Left renal cortex interstitium (tissue), 4 donors: ENCODE results near the gene DAAM1. TPM values are rescaled to one million over a fixed set of nuclear protein-coding genes. Genes with fewer than 3 reads are reported as not detected.

Experiments used
- DNase-seq, 4 donors: peaks; one replicate each; pipeline ENCODE4 v3.0.0-alpha.2; 2013; ENCODE audit warnings: low read depth in 4 of 4, low spot score in 2 of 4, missing footprints in 1 of 4
- polyA plus RNA-seq, 4 donors: library from polyadenylated mRNA; unstranded; fragments of 120-200 nt; gene quantifications; one replicate each; pipeline ENCODE4 v1.2.1, GENCODE V29; 2013; ENCODE audit not compliant: insufficient read length in 4 of 4

Gene DAAM1
- polyA plus RNA-seq, 4 donors: 51.7 to 58.6 (median 56.9) TPM

DNA sequence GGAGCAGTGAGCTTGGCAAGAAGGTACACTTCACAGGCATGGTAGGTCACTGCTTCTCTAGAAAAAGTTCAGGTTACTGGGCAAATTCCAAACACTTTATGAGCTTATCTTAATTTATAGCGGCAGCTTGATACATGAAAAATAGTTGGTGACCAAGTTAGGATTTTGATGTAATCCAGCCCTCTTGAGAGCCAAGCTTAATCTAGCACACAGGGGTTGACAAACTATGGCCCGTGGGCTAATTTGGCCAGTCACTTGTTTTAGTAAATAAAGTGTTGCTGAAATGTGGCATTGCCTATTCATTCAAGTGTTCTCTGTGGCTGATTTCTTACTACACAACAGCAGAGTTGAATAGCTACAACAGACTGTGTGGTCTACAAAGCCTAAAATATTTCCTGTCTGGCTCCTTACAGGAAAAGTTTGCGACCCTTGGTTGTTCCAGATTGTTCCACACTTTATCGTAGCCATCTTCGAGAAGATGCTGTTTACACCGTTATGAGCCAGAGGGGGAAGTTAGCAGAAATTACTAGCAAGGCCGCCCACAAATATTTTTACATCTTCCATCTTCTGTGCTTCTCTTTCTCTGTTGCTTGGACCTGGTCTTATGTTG is 120.9 kb downstream of the DAAM1 start:
- no peak for DNase-seq

DNA sequence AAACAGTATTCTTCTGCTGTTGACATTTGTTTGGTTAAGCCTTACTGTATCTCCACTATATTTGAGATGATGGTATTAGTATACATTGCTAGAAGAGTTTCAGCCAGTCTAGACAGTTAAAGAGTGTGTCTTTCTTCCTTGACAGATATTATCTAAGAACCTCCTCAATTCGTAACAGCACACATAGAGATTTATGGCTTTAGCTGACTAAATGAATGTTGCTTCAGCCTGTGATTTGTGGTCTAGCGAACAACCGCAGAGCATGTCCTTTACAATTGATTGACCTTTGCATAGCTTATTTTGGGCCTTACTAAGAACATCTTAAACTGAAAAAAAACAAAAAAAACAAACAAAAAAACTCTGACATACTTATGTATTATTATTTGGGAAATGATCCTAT is 122.2 kb downstream of the DAAM1 start:
- DNase-seq: no peak

DNA sequence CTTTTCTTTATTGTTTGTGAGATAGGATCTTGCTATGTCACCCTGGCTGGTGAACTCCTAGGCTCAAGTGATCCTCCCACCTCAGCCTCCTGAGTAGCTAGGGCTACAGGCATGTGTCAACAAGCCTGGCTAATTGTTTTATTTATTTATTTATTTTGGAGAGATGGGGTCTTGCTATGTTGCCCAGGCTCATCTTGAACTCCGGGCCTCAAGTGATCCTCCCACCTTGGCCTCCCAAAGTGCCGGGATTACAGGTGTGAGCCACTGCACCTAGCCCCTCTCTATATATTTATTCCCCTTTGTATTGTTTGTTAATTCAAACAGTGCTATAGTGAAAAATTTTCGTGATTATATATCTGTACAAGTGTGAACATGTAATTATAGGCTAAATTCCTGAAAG is 123.3 kb downstream of the DAAM1 start:
- no peak for DNase-seq

DNA sequence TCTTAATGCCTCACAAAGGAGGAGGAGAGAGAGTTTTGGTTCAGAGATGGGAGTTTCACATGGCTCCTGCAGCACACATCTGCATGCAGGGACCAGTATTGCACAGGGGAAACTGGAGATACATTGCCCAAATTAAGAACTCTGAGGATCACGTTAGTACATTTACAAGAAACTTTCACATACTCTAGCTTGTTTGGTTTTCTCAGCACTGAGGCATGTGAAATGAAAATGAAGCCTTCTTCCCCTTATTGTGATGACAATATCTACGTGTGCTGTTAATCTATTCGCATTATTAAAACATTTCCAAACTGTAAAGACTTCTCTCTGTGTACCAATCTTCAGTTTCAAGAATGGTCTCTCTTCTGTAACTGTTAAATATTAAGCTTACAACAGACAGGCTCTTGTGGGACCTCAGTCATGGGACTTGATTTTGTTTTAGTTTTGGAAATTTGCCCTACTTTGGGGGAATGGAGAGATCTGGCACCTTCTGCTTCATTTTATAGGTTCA is 124.7 kb downstream of the DAAM1 start:
- no peak for DNase-seq

DNA sequence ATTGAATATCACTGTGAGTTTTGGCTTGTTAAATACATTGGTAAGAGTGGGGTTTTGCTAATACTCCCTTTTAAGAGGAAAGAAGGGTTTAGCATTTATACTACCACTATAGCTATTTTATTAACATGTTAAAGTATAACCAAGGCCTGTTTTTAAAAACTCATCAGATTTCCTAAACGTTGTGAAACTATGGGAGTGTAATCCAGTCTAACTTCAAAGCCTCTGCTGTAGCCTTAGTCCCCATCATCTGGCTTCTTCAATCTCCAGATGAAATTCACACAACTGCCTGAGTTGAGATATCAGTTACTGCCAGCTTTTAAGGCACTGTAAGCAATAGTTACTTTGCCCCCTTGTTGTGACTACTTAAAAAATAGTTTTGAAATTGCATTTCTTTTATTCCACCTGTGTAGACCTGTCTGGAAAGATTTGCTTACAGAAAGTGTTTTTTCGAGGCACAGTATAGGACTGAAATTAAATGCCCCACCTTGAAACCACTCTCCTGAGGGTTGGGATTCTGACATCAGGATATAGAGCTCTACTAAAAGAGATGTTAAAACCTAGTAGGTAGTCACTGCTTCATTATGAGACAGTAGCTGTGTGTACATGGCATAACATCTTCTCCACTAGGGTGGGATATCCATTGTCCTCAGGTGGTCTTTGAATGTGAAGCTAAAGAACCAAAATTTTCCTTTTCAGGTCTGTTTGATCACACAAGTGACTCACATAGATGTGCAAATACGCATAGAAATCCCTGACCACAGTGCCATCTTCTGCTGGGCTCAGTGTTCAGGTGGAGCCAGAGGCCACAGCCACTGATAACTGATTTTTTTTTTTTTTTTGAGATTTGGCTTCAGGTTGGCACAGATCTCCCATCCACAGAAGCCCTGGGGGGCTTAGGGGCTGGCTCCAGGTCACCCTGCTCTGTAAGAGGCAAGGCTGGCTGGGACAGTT is 125.5 kb downstream of the DAAM1 start:
- DNase-seq: no peak

DNA sequence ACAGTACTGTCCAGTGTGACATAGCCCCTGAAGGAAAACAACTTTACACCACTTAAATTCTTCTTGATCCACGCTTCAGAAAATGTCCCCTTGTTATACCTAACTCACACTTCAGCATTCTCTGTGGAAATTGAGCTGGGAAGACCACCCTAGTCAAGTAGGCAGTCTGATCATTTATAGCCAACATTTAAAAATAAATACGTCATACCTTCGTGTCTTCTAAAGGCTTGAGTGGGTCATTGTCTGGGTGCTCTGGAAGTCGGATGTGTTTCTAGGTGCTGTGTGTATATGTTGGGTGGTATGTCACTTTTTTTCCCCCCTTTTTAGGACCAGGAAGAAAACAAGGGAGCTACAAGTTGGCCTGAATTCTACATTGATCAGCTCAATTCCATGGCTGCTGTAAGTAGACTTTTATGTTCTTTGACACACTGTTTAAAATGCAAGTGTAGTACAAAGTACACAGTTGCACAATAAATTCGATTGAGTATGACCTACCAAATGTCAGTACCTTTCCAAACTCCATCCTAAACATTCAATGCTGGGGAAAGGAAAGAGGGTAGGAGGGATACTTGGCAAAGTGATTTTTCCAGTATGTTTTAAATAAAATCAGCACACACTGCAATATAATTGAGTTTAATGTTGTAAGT is 126.6 kb downstream of the DAAM1 start:
- DNase-seq: no peak

DNA sequence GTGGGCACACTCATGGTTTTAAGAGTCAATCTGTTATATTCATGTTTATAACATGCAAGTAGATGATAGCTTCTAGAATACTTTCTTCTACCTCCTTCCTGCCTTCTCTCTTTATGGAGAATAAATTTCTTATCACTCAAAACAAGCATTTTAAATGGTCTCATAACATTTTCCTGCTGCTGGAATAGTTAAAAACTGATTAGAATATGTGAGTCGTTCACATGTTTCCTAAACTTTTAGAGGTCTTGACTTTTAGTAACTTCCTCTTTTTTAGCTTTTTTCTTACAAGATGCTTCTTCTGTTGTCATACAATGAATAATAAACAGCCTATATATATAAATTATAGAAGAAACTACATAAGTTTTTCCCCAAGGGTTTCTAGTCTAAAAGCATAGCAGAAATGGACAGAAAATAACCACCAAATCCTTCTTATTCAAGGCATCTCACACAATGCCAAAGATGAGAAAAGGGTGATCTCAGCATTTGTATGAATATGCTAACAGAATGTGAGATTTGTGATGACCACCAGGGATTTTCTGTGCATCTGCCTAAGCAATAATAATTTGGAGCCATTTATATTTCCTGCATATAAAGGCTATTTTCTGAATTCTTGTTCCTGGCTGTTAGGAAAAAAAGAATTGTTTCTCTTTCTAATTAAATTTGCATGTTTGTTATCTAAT is 127.8 kb downstream of the DAAM1 start:
- no peak for DNase-seq

DNA sequence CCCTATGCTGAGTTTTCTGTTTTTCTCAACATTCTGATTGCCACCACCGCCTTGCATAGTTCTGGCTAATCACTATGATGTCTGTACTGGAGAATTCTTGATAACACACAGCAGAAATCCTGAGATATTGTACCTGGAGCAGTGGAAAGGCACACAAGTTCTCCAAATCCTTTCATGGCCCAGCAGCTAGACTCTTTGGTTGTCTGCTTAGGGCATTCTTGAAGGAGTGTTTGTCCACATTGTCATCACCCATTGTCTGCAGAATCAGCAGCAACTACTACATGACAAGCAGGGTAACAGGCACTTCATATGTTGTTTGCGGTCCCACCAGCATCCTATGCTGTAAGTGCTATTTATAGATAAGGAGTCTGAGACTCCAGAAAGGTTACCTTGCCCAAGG is 128.9 kb downstream of the DAAM1 start:
- no peak for DNase-seq

DNA sequence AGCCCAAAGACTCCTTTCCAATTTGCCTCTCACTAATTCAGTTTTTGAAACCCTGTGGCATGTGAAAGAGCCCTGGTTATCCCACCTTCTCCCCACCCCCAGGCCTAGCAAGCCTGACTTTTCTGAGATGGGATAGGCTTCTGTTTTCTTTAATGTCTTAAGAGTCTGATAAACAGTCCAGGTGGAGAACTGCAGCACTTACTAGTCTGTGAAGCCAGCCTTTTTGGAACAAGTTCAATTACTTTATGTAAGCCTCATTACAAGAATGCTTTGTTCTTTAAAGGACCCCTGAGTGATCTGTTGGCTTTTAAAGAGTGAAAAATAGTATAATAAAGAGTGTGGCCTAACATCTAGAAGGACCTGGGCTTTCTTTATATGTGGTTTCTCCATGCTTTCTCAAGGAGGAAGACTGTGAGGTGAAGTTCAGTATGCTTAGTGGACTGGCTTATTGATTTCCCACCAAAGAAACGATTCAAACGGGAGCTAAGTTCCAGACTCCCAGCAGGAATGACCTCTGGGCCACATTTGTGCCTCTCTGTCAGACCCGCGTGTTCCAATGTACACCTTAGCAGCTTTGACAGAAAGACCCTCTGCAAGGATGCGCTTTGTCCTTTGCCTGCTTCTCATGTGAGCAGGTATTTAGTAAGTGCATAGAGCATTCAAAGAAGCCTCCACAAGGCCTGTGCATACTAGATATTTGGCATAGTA is 129.5 kb downstream of the DAAM1 start:
- no peak for DNase-seq

DNA sequence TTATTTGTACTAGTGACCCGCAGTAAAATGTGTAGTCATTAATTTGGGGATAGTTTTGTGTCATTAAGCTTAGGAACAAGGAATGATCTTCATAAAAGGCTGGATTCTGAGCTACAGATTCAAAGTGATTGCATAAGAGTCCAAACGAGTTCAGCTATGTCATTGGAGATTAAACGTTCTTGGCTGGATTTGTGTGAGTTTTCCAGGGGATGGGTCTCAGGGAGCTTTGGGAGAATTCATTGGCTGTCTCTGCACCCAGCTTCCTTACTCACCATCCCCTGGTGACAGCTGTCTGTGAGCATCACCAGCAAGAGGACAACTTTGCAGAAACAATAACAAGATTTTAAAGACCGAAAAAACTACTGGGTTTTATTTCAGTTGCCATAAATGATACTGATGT is 130.4 kb downstream of the DAAM1 start:
- no peak for DNase-seq

DNA sequence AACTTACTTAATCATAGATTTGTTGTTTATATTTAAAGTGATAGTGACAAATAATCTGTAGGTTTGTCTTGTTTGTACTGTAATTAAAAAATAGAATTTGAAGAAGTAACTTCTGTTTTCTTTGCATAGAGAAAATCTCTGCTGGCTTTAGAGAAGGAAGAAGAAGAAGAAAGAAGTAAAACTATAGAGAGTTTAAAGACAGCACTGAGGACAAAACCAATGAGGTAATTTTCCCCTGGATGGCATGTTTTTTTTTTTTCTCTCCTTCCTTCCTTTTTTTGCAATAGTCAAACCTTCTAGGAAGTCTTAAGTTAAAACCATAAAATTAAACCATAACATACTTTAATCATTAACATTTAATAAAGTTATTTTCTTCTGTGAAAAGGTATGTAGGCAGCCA is 131.9 kb downstream of the DAAM1 start:
- DNase-seq: no peak

DNA sequence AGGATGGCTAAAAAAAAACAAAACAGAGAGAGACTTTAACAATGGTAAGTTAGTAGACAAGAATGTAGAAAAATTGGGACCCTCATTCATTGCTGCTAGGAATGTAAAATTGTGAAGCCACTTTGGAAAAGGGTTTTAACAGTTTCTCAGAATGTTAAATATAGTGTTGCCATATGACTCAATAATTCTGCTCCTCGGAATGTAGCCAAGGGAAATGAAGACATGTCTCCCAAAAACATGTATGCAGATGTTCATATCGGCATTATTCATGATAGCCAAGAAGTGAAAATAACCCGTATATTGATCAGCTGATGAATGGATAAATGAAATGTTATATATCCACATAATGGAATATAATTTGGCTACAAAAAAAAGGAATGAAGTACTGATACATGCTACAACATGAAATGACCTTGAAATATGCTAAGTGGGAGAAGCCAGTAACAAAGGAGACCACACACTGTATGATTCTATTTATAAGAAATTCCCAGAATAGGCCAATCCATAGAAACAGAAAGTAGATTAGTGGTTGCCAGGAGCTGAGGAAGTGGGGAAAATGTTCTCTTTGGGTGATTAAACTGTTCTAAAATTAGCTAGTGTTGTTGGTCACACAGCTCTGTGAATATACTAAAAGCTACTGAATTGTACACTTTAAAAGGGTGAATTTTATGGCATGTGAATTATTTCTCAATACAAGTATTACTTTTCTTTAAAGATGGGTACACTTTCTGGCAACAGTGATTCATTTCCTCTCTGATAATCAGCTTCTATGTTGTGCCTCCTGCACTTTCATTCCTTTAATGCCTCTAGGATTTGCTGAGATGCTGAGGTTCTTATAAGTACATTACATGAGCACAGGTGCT is 132.5 kb downstream of the DAAM1 start:
- DNase-seq: no peak

DNA sequence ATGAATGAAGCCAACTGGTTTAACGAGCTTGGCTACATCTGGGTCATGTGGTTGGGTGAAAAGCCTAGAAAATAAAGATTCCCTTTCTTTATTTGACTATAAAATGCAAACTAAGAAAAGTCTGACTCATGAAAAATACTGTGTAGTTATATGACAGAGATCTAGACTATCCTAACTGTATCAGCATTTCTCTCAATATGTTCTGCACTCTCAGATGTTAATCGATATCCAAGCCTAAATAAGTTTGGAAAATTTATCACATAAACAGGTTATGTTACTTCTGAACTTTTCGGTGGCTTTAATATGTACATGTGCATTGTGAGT is 133.1 kb downstream of the DAAM1 start:
- no peak for DNase-seq

DNA sequence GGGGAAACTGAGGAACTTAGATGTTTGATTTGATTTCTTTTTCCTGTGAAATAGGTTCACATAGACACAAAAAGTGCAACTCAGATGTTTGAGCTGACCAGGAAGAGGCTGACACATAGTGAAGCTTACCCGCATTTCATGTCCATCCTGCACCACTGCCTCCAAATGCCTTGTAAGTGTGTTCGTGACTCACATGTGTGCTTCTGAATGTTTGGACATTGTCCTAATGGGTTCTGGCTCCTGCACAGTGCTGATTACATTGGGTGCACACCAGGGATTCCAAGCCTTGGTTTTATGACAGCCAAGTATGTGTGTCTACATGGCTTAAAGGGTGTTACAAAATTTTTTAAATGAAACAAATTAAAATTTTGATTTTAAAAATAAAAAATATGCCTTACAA is 137.4 kb downstream of the DAAM1 start:
- DNase-seq: no peak

DNA sequence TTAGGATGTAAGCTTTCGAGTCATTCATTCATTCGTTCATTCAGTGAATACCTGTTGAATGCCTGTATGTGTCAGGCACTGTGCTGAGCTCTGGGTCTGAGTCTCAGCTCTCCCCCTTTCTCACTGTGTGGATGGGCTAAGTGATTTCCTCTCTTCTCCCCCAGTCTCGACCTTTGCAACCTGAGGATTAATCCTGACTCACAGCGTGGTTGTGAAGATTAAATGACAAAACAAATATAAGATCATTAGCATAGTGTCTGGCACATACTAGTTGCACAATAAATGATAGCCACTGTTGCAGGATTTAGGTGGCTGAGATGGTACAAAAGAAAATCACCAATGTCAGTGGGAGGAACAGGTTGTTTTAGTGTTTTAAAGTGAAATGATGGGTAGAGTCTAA is 140.0 kb downstream of the DAAM1 start:
- DNase-seq: no peak

DNA sequence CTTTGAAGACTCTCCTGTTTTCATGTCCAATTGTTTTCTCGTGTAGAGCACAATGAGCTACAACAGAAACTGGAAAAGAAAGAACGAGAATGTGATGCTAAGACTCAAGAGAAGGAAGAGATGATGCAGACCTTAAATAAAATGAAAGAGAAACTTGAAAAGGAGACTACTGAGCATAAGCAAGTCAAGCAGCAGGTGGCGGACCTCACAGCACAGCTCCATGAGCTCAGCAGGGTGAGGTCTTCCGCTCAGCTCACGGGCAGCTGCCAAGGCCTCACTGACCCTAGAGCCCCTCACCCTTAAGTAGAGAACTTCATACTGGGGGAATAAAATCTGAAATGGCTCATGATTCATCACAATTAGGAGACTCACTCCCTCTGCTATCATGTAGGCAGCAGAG is 142.0 kb downstream of the DAAM1 start:
- no peak for DNase-seq

DNA sequence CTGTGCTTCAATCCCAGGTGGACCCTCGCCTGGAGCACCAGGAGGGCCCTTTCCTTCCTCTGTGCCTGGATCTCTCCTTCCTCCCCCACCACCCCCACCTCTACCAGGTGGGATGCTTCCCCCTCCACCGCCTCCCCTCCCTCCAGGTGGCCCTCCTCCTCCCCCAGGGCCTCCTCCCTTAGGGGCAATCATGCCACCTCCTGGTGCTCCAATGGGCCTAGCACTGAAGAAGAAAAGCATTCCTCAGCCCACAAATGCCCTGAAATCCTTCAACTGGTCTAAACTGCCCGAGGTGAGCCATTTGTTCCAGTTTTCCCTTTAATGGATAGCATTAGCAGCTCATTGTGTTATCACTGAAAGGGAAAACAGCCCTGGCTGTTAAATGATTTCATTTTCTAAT is 142.8 kb downstream of the DAAM1 start:
- DNase-seq: no peak

DNA sequence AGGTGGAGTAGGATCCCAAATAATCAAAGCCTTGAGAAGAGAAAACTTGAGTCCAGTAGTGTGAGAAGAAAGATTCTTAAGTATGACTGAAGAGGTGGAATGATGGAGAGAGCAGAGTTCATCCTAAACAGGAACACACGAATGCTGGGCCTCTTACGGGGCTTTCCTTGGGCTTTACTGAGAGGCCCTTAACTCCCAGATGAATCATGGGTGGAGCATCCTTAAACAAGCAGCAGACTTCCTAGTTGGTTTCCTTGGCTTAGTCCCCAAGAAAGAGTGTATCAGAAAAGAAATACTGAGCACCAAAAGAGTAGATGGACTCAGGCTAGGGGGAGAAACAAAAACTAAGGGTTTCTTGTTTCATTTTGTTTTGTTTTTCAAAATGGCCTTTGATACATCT is 144.3 kb downstream of the DAAM1 start:
- DNase-seq: no peak

DNA sequence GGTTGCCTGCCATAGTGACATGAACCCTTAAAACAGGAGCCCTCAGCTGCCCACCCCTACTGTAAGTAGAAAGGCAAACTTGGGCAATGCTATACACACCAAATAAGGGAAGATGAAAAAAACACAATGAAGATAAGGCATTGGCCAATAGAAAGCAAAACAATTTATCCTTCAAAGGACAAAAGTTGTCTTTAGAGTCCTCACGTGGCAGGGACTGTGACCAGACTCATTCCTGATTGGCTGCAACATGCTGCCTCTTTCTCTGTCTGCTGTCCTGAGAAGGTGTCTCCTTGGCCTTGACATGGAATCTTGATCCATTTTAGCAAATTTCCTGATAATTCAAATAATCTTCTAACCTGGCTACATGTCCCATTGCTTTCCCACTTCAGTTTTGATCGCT is 144.8 kb downstream of the DAAM1 start:
- no peak for DNase-seq

DNA sequence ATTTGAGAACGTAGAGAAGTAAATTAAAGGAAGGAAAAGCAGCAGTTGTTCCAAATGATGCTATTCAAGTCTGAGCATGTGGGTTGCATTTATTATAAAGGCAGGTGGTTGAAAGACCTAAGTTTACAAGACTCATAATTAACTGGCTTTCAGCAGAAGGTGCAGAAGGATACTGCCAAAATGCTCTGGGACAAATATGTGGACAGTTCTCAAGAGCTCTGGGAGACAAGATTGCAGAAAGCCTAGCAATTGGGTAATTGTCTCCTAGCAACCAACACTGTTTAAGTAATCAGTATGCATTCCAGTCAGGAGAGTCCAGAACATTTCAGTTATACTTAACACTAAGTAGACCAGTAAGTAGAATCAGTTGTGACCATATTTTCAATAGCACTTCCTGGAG is 145.2 kb downstream of the DAAM1 start:
- no peak for DNase-seq
